ENCODE data around the gene CNR2. TPM values are rescaled to one million over a fixed set of nuclear protein-coding genes. Genes with fewer than 3 reads are reported as not detected.
"Not testable (repeated sequence)": the region's sequence is repeated elsewhere in the genome, so short reads cannot be mapped to it uniquely, and the experiment has no call there.

The CNR2 gene
- total RNA-seq, 1 donor from 2014 or later = not detected

- no peak for DNase-seq (ENCODE audit: low read depth in 2 of 2)
These were observed 27.9 kb downstream of the CNR2 start for GRCh38 chr1:23885222-23885621.

- DNase-seq (ENCODE audit: low read depth in 2 of 2) = no peak
These were observed 30.4 kb downstream of the CNR2 start for GRCh38 chr1:23882746-23883145.

GRCh38 chr1:23879809-23880208 lies 33.4 kb downstream of the CNR2 start:
- DNase-seq (ENCODE audit: low read depth in 2 of 2) = no peak

GRCh38 chr1:23878668-23879067 lies 34.5 kb downstream of the CNR2 start:
- DNase-seq (ENCODE audit: low read depth in 2 of 2) = no peak

GRCh38 chr1:23875382-23875781 lies 37.8 kb downstream of the CNR2 start:
- no peak for DNase-seq (ENCODE audit: low read depth in 2 of 2)

GRCh38 chr1:23872421-23872820 lies 40.7 kb downstream of the CNR2 start:
- no peak for DNase-seq (ENCODE audit: low read depth in 2 of 2)

GRCh38 chr1:23869051-23869450 lies 44.1 kb downstream of the CNR2 start:
- no peak for DNase-seq (ENCODE audit: low read depth in 2 of 2)

GRCh38 chr1:23868557-23869016 lies 44.6 kb downstream of the CNR2 start:
- DNase-seq (ENCODE audit: low read depth in 2 of 2) = peak in 1 of 2 donors; percentile 2

- DNase-seq (ENCODE audit: low read depth in 2 of 2) = peak; percentile 68 to 88
These were observed 45.1 kb downstream of the CNR2 start, which contains the start of gene FUCA1 for GRCh38 chr1:23867895-23868556. TSS of gene FUCA1 (minus strand) at chr1:23868290. CDS start at chr1:23868286, 4 bp downstream.

GRCh38 chr1:23867542-23867894 lies 45.6 kb downstream of the CNR2 start:
- no peak for DNase-seq (ENCODE audit: low read depth in 2 of 2)

- DNase-seq (ENCODE audit: low read depth in 2 of 2) = no peak
These were observed 47.6 kb downstream of the CNR2 start for GRCh38 chr1:23865543-23865930.

GRCh38 chr1:23864801-23865542 lies 48.2 kb downstream of the CNR2 start:
- DNase-seq (ENCODE audit: low read depth in 2 of 2) = no peak

- no peak for DNase-seq (ENCODE audit: low read depth in 2 of 2)
These were observed 50.5 kb downstream of the CNR2 start for GRCh38 chr1:23862640-23863039.

- peak; percentile 21 to 40 for DNase-seq (ENCODE audit: low read depth in 2 of 2)
These were observed 58.6 kb downstream of the CNR2 start for GRCh38 chr1:23854568-23854967.

GRCh38 chr1:23853124-23853523 lies 60.0 kb downstream of the CNR2 start:
- not testable (repeated sequence) for DNase-seq (ENCODE audit: low read depth in 2 of 2)

- DNase-seq (ENCODE audit: low read depth in 2 of 2) = not testable (repeated sequence)
These were observed 61.8 kb downstream of the CNR2 start for GRCh38 chr1:23851406-23851805.

- DNase-seq (ENCODE audit: low read depth in 2 of 2) = no peak
These were observed 64.2 kb downstream of the CNR2 start for GRCh38 chr1:23848673-23849616.

GRCh38 chr1:23847482-23848095 lies 65.6 kb downstream of the CNR2 start:
- DNase-seq (ENCODE audit: low read depth in 2 of 2) = not testable (repeated sequence)

- DNase-seq (ENCODE audit: low read depth in 2 of 2) = no peak
These were observed 68.0 kb downstream of the CNR2 start for GRCh38 chr1:23845163-23845562.

GRCh38 chr1:23843644-23844043 lies 69.5 kb downstream of the CNR2 start:
- DNase-seq (ENCODE audit: low read depth in 2 of 2) = no peak

- DNase-seq (ENCODE audit: low read depth in 2 of 2) = peak in 1 of 2 donors; percentile 61
These were observed 74.7 kb downstream of the CNR2 start for GRCh38 chr1:23838401-23838866.
